HG03460 (cell line): Measurements from ENCODE around the gene KAT7.
A peak's percentile ranks its signal among the peaks of the same experiment; 100 is the strongest.
"Not testable (repeated sequence)": the region's sequence is repeated elsewhere in the genome, so short reads cannot be mapped to it uniquely, and the experiment has no call there.

Source experiments
- ATAC-seq: cut with Tn5 transposase; IDR thresholded peaks from one replicate; pipeline ENCODE4 v1.9.1; 2021; ENCODE audit not compliant: unreplicated experiment

The KAT7 gene

DNA sequence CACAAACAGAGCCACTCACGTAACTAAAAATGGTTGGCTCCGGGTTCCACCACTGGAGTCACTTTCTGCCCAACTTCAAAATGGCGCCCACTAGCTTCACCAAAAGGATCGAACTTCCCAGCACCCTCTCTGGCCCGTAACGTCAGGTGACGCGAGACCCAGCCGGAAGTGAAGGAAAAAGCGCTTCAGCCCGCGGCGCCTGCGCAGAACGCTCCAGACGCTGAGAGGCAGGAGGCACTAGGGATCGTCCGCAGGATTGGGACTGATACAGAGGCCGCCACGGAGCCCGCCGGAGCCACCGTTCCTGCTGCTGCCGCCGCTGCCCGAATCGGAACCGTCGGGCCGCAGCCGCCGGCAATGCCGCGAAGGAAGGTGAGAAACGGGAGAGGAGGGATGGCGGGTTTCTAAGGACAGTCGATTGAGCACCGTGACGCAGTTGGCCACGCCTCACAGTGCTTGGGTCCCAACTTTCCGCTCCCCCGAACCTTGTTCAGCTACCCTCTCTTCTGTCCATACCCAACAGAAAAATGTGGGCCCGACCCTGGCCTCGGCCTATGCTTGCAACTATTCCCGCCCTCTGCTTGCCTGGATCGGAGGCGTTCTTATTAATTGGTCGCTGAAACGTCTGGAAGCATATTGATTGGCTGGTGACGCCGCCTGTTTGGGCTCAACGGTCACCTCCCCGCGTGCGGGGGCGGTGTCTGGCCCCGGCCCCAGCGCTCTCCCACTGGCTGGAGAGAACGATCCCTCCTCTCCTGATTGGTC is at the start of gene KAT7:
KAT7 (plus strand) TSS at position 204 of the 765 bp plus-strand sequence; CDS start at position 358, 154 bp downstream.
- ATAC-seq = peak; percentile 89

DNA sequence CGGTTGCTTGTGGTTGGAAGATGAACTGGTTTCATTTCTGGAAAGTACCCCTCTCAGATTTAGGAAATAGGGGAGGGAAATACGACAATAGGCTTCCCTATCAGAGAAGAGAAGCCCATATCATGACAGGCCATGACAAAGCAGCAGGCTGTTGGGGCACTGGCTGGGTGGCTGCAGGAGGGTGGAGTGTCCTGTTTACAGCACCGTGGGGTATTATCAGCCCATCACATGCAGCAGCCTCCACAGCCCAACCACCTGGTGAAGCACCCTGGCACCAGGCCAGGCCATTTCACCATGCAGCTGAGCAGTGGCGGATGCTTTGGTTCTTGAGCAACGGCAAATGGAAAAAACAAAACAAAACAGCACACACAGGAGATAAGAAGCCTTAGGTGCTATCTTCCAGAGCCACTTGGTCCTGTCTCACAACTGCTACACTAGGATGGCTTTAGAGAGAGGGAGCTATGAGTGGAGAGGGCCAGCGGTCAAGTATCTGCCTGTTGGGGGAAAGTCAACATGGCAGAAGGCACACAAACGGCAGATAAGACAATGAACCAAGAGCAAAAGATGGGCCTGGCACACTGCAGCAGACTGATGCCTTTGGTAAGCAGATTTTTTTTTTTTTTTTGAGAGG is 48.7 kb upstream of the KAT7 start:
- ATAC-seq = peak; percentile 50

DNA sequence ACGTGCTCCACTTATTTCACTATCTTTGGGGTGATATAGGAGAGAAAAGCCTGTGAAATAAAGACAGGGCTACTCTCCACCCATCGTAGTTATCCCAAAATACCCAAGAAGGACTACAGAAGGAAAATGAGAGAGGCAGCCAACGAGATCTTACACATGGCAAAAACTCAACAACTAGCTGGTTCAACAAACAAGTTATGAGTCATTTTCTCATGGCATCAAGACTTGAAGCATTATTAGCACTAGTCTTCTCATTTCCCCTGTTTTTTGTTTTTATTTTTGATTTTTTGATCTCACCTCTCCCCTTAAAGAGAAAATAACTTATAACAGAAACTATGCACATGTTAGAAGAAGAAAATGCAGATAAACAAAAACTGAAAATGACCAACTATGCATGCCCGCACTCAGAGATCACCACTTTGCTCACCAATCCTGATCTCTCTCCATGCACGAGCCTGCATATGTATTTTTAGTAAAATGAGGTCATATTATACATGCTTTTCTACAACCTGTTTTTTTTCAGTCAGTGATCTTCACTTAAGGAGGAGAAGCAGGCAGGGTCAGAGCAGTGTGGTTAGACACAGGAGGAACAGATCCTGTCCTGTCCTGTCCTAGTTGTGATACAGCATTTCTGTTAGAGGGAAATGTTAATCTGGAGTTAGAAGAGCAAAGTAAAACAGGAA is 47.3 kb upstream of the KAT7 start:
- no peak for ATAC-seq

DNA sequence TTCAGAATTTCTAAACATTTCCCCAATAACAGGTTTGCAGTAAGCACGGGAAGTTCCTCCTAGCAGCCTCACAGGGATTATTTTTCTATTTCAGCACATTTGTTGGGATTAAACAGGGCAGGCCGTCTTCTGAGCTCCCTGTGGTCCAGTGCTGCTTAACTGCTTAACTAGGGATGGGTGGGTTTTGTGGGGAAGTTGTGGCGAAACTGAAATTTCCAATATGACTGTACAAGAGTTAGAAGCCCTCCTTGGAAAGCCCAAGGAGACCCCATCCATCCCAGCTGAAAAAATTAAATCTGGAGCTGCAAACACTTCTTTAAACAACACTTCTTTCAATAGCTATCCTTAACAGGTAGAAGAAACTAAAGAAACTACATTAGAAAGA is 46.8 kb upstream of the KAT7 start:
- no peak for ATAC-seq

DNA sequence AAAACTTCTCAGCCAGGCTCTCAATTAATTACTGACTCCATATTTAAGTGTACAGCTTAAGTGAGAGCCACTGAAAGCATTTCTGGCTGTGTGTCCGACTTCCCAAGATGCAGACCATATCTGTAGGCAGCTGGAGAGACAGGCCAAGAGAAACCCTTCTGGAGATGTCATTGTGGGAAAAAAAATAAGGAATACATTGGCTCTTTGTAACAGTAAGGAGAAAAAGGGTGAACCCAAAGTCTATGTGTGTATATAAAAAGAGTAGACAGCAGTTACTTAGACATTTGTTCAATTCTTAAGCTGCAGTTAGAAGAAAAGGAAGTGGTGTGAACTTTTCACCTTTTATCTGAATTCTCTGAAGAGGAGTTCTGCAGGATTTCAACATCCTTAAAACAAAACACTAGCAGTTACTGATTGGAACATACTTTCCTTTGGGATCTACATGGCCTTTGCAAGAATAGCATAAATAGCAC is 46.3 kb upstream of the KAT7 start:
- ATAC-seq = no peak

DNA sequence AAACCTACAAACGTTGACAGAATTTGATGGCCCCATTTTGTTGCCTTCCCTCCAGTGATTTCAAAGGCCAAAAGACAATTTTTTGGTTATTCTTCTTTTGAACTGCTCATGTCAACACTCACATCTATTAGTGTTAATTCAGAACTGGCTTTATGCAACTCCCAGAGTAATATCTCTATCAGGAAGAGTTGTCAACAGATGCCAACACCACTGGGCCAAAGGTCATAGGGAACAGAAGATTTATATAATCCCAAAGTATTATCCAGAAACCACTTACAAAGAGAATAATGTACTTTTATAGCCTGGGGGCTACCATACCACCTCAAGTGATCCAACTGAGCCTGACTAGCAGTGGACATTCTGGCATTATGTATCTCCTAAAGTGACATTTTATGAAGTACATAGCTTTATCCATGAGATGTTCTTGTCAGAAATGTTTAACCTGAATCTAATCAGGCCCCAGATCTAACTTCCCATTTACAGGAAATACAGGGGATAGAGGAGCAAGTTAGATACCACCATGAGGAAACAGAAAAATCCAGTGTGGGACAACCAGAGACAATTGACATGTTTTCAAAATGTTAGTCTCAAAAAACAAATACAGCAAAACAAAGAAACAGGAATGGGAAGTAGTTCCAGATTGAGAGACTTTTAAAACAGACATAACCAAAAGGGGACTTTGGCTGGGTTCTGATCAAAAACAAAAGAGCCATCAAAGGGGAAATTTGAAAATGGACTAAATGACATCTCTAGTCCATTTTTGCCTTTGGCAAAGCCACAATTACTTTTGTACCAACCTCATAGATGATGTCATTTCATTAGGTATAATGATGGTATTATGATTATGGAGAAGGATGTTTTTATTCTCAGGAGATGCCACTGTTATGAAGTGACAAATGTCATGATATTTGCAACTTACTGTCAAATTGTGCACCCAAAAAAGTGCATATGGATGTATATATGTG is 43.0 kb upstream of the KAT7 start:
- no peak for ATAC-seq

DNA sequence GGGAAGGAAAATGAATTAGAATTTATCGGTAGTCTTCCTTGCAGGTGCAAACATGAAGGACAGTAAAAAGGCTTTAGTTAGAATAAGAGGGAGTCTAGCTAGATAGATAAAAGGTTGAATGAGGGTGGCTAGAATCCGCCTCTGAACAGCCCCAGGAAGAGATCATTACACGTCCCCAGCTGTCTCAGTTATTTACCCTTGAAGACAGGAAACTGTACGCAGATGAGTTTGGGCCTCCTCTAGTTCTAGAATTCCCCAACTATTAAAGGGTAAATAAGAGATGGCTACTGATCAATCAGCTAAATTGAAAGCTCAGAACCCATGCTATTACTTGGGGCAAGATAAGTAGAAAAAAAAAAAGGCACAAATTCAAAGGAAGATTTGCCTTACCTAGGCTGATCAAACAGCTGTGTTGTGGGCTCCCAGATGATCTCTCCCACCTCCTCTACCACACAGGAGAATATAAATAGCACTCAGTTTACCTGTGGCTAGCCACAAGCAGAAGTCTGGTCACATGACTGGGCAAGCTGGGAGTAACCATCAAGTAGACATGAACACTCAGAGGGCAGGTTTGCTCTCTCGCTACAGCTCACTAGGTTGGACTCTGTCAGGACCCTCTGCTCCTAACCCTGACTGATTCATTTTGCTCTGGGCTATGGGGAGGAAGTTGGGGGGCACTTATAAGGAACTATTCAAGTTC is 41.5 kb upstream of the KAT7 start:
- ATAC-seq = peak; percentile 43

DNA sequence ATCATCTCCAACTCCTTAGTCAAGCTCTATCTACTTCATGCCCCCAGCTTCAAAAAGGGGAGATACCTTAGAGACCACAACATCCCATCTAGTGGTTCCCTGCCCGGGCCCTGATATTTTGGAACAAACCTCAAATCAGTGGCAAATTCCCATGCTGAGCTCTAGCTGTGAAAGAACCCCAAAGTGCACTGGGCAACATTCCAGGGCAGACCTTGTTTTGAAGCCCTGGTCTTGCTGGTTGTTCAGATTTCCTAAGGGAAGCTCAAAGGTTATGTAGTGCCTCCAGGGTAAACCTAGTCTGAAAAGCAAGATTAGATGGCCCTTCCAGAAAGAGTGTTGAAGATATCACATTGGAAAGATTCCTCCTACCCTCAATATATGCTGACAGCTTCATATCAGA is 40.8 kb upstream of the KAT7 start:
- ATAC-seq = no peak

DNA sequence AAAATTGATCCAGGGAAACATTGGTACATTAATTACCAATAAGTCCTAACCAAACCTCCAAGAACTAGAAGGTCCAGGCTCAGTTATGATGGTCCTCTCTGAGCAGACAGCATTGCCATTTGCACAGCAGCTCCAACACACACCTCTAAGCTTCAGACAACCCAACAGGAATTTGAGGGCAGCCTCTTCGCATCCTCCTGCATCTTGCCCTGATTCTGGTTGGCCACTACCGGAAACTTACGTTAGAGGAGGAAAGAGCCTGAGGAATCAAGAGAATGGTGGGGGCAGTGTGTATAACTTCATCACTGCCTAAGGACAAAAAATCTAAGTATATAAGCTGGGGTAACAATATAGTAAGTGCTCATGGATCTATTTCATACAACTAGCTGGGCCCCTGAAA is 40.3 kb upstream of the KAT7 start:
- ATAC-seq = no peak

DNA sequence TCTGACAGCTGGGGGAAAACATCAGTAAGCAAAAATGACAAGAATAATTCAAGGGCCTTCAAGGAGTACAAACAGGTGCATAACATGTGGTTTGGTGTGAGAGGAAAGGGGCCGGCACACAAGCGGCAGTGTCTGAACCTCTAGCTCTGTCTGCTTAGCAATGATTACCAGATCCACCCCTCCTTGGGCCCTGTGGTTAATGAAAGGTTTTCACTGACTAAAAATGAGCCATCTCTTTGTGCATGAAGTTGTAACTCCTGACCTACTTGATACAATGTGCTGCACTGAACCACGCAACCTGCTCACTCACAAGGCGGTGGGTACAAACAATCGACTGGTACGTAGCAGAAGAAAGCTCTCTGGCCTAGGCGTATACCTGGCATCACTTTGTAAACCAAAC is 39.7 kb upstream of the KAT7 start:
- peak; percentile 77 for ATAC-seq

DNA sequence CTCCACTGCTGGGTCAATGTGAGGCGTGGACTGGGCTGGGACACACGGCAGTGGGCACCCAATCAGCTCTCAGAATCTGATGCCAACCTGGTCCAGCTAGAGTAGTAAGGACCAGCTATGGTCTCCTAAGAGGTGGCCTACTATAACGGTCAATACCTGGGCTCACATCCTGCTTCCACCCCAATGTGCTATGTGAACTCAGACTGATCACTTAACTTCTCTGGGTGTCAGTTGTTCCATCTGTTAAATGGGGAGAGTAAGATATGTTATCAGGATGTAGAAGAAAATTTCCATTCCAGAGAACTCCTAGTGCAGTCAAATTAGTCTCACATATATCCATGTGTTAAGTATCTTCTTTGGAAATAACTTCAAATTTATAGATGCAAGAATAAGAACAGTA is 38.8 kb upstream of the KAT7 start:
- no peak for ATAC-seq

DNA sequence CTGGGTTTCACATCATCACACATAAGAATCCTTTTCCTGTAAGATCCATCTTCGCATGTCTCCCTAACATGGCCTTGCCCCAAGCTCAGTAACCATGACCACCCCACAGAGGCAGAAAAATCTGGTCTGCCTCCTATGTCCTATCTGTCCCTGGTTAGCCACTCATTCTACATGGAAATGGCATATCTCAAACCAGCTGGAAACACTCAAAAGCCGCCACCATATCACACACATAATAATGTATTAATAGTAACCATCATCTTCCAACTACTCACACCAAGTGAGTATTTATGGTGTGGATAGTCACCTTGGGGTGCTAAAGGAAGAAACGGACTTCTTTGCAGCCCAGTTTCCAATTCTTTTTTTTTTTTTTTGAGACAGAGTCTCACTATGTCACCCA is 36.0 kb upstream of the KAT7 start:
- ATAC-seq = no peak

DNA sequence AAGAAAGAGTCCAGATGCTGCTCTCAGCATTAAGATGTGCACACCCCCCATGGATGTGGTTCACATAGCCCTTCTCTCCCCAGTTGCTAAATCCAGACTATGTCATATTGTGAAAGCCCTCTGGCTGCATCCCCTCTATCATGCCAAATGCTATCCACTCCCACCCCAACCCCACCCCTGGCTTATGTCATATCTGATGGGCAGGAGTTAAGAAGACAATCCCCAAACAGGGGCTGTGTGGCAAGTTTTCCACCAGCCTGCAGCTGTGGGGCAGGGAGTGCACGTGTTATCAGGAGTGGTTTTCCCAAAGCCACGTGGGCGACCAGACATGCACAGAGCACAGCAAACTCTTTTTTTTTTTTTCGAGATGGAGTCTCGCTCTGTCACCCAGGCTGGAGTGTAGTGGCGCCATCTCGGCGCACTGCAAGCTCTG is 34.5 kb upstream of the KAT7 start:
- ATAC-seq = no peak

DNA sequence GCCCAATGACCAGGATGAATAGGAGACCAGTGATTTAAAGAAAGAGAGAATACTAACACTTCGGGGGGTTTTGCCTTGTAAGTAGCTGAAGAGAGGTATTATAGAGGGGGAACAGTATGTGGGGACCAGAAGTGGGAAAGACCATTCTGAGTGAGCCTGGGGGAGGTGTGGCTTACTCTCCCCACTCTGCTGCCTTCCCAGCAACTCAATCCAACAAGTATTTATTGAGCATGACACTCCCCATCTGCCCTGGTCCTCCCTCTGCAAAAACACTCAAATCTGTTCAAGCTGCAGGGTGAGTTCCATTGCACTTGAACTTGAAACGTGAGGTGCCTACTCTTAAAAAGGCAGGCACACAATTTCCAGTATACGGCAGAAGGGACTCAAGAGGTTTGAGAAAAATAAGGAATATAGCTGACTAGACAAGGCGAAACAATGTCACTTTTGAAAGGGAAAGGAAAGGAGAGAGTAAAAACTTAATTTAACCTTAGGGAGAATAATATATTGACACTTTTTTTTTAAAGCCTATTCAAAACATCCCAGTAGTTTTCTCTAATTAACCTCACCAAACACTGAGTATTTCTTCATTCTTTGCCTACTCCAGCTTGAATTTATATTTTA is 32.7 kb upstream of the KAT7 start:
- no peak for ATAC-seq

DNA sequence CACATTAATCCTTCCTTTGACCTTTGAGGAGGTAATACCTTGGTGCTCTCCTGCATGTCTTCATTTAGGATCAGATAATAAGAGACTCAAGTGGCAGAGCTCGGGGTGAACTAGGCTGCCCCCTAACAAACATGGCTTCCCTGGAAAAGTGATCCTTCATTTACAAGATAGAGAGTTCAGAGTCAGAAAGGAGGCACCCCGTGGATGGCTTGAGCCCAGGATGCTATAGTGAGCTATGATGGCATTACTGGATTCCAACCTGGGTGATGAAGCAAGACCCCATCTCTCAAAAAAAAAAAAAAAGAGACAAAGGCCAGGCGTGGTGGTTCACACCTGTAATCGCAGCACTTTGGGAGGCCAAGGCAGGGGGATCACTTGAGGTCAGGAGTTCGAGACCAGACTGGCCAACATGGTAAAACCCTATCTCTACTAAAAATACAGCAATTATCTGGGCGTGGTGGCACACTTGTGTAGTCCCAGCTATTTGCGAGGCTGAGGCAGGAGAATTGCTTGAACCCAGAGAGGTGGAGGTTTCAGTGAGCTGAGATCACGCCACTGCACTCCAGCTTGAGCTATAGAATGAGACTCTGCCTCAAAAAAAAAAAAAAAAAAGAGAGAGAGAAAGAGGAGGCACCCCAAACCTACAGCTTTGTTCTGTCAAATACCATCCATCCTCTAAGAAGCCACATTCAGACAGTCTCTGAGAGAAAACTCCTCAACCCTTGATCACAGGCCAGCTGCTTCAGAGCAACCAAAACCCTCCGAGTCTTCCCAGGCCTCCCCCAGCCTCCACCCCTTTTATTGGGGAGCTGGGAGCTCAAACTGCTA is 31.9 kb upstream of the KAT7 start:
- no peak for ATAC-seq

DNA sequence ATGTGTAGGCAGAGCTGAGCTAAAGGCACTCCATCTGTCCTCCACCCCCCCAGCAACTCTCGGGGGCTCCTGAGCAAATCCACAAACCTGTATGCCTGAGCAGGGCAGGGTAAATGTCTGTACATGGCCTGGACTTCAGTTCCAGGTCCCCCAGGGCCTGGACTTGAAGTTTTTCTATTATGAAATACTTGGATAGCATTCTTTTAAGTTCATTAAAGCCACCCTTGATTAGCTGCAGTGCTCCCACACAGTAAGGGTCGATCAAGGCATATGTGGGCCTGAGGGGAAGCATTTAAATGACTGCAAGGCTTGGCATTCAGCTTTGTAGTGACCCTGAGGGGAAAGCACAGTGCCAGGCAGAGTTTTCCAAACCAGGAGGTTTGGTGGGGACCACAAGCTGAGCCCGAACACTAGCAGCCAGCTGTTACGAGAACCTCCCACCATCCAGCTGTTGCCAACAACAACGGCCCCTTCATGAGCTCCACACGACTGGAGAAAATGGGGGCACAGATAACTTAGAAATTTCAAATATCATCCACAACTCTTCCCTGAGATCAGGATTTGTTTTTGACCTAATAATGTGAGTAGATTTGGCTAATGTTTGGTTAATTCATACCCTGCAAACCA is 31.2 kb upstream of the KAT7 start:
- no peak for ATAC-seq

DNA sequence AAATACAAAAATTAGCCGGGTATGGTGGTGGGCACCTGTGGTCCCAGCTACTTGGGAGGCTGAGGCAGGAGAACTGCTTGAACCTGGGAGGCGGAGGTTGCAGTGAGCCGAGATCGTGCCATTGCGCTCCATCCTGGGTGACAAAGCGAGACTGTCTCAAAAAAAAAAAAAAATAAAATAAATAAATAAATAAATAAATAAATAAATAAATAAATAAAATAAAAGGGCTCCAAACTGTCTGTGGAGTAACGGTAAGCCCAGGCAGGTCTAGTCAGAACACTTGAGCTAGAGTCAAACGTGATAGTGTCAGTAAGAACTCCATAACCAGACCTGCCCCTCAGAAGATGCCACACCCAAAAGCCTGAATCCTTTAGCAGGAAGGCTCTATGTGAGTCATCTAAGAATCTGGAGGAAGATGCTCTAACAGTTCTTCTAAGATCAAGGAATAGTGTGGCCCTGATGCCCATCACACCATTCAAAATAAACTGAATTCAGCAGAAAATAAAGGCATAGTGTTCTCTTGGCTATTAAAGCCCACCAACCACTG is 29.9 kb upstream of the KAT7 start:
- not testable (repeated sequence) for ATAC-seq

DNA sequence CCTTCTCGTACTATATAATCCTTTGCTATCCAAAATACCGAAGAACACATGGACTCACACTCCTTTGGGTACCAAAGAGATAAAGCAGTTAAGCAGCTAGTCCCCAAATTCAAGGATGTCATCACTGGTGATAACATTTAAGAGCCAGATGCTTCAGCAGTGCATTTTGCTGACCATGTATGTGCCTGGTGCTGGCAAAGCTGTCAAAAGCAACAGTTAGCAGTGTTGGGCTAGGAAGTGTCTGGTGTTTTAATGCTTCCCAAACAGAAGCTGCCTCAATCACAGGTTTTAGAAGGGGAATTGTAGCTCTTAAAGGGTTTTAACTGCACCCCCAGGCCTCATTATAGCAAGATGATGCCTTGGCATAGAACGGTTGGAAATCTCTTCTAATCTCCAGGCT is 29.3 kb upstream of the KAT7 start:
- ATAC-seq = no peak
